PC-3 (cell line): ENCODE measurements around the gene FBXL13. TPM values are rescaled to one million over a fixed set of nuclear protein-coding genes. Genes with fewer than 3 reads are reported as not detected.

ENCODE experiments used
- ATAC-seq: fragments of 200-7000 bp; cut with Tn5 transposase; 2 replicates; pipeline ENCODE4 v1.9.1; 2020; ENCODE audit warnings: mild to moderate bottlenecking, moderate library complexity
- BruUV-seq: library from RNA; stranded (reverse); fragments of 400-500 nt; replicated peaks from 2 replicates; lab custom pipeline; 2021; lab: Mats Ljungman, UMichigan
- CTCF ChIA-PET: fragments of 300-600 bp; sonication (Branson Sonifier 250); formaldehyde crosslinking; loops from one replicate; lab custom pipeline; 2022; ENCODE audit warnings: antibody characterized with exemption; lab: Charles Lee
- POLR2A ChIA-PET: fragments of 300-600 bp; sonication (Branson Sonifier 250); formaldehyde crosslinking; loops from one replicate; lab custom pipeline; 2022; ENCODE audit warnings: antibody characterized with exemption; ENCODE audit not compliant: unreplicated experiment; lab: Charles Lee
- DNase-seq: peaks from one replicate; pipeline ENCODE4 v3.0.0-alpha.2; 2015
- H2AFZ ChIP-seq: fragments of 300-600 bp; sonication (generic); 2 replicates; pipeline ENCODE4 v1.6.0; 2016; ENCODE audit warnings: antibody characterized with exemption, low read length
- H3F3A ChIP-seq: fragments of 300-600 bp; sonication (generic); one replicate; pipeline ENCODE4 v1.6.0; 2017; ENCODE audit warnings: antibody characterized with exemption, low read length, control low read depth, mild to moderate bottlenecking; ENCODE audit not compliant: unreplicated experiment
- H3K27ac ChIP-seq: fragments of 300-600 bp; sonication (generic); 2 replicates; pipeline ENCODE4 v1.5.1; 2016; ENCODE audit warnings: mild to moderate bottlenecking, low read length
- H3K27me3 ChIP-seq: fragments of 300-600 bp; sonication (generic); 2 replicates; pipeline ENCODE4 v1.6.1; 2016; ENCODE audit warnings: low read length, mixed read lengths
- H3K36me3 ChIP-seq: fragments of 300-600 bp; sonication (generic); 2 replicates; pipeline ENCODE4 v1.6.1; 2016; ENCODE audit warnings: low read depth, mixed run types, low read length, mixed read lengths
- H3K4me1 ChIP-seq: fragments of 300-600 bp; sonication (generic); 2 replicates; pipeline ENCODE4 v1.5.1; 2016; ENCODE audit warnings: low read length; ENCODE audit not compliant: insufficient read depth
- H3K4me2 ChIP-seq: fragments of 300-600 bp; sonication (generic); 2 replicates; pipeline ENCODE4 v1.6.0; 2016; ENCODE audit warnings: low read length
- H3K4me3 ChIP-seq: fragments of 300-600 bp; sonication (generic); 2 replicates; pipeline ENCODE4 v1.5.1; 2016; ENCODE audit warnings: mild to moderate bottlenecking, low read length, mixed read lengths
- H3K79me2 ChIP-seq: fragments of 300-600 bp; sonication (generic); 2 replicates; pipeline ENCODE4 v1.6.1; 2017; ENCODE audit warnings: low read length, mixed read lengths
- H3K9ac ChIP-seq: fragments of 300-600 bp; sonication (generic); 2 replicates; pipeline ENCODE4 v1.6.0; 2016; ENCODE audit warnings: mild to moderate bottlenecking, low read length
- H3K9me2 ChIP-seq: fragments of 300-600 bp; sonication (generic); replicated peaks from 2 replicates; pipeline ENCODE4 v1.6.1; 2016; ENCODE audit warnings: mixed run types, low read length, mixed read lengths
- H3K9me3 ChIP-seq: fragments of 300-600 bp; sonication (generic); 2 replicates; pipeline ENCODE4 v1.6.1; 2016; ENCODE audit warnings: low read length, mixed read lengths
- H4K20me1 ChIP-seq: fragments of 300-600 bp; sonication (generic); 2 replicates; pipeline ENCODE4 v1.6.1; 2016; ENCODE audit warnings: low read length, mixed read lengths
- EZH2 ChIP-seq: fragments of 300-600 bp; sonication (generic); IDR thresholded peaks from one replicate; pipeline ENCODE4 v1.6.1; 2017; ENCODE audit warnings: antibody characterized with exemption, mild to moderate bottlenecking, low read length; ENCODE audit not compliant: unreplicated experiment
- EZH2phosphoT487 ChIP-seq: fragments of 300-600 bp; sonication (generic); IDR thresholded peaks from 2 replicates; pipeline ENCODE4 v1.6.1; 2018; ENCODE audit warnings: mild to moderate bottlenecking, antibody characterized with exemption, low read length, borderline replicate concordance
- intact Hi-C: fragments of 100-400 bp; cut with micrococcal nuclease; formaldehyde crosslinking; loops from 2 replicates; pipeline ENCODE4 v1.9.0; 2023
- total RNA-seq: library from RNA; depleted of rRNA; stranded (reverse); fragments of >200 nt; gene quantifications from 2 replicates; pipeline ENCODE4 v1.2.3, GENCODE V29; 2014
- TF ChIP-seq, protein P1 (sequence below): fragments of 300-600 bp; sonication (generic); conservative IDR thresholded peaks from 2 replicates; pipeline ENCODE4 v1.5.1; 2017; ENCODE audit warnings: antibody characterized with exemption, low read depth, mild to moderate bottlenecking, low read length

The FBXL13 gene
- total RNA-seq, 1 experiment from 2014 or later, result 1.1 TPM

DNA sequence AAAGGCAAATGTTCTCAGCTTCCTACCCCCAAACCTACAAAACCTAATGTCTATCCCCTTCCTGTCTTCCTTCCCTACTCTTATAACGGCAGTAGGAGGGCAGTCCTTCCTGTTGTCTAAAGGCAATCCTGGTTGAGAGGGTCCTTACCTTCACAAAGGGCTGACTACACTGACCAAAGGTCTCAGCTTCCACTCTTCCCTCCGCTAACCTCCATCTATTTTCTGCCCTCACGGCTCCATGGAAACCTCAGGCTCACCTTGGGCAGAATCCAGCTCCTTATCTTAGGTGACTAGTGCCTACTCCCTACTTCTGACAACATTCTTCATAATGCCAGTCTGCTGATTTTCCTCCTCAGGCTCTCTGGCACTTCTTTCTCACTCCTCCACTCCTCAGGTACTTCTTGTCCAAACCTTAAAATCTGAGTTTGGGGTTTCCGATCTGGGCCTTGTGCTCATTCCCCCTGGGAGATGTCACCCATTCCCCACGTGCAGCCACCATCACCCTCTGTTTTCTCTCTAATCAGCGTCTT lies 542 bp downstream of the FBXL13 start:
- peaks cover 38% of the 10 kb centered on the region for H3K79me2 ChIP-seq
- peak; percentile 34 for DNase-seq
- H3K4me3 ChIP-seq, result peak overlapping the region; percentile 98
- ChIA-PET CTCF (interaction anchor here (2.5 kb wide), 1 partner anchor 12 kb away, joined by 9 read pairs; no protein-coding TSS in a partner anchor), POLR2A (no interaction called here)
- no peaks in the 10 kb centered on the region for H3K27me3 ChIP-seq
- BruUV-seq, result TSS peak; percentile 64
- no peaks in the 10 kb centered on the region for H4K20me1 ChIP-seq
- H3K4me2 ChIP-seq, result peak overlapping the region; percentile 90
- TF ChIP-seq EZH2phosphoT487 (no peak), EZH2 (no peak)
- TF ChIP-seq, protein P1, sequence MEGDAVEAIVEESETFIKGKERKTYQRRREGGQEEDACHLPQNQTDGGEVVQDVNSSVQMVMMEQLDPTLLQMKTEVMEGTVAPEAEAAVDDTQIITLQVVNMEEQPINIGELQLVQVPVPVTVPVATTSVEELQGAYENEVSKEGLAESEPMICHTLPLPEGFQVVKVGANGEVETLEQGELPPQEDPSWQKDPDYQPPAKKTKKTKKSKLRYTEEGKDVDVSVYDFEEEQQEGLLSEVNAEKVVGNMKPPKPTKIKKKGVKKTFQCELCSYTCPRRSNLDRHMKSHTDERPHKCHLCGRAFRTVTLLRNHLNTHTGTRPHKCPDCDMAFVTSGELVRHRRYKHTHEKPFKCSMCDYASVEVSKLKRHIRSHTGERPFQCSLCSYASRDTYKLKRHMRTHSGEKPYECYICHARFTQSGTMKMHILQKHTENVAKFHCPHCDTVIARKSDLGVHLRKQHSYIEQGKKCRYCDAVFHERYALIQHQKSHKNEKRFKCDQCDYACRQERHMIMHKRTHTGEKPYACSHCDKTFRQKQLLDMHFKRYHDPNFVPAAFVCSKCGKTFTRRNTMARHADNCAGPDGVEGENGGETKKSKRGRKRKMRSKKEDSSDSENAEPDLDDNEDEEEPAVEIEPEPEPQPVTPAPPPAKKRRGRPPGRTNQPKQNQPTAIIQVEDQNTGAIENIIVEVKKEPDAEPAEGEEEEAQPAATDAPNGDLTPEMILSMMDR, result no peak
- H3K4me1 ChIP-seq, result peaks cover 12% of the 10 kb centered on the region; the same call in 1 of the 2 replicates
- peak overlapping the region; percentile 99 for H2AFZ ChIP-seq
- peak; percentile 20 for ATAC-seq
- peak overlapping the region; percentile 81 for H3K9ac ChIP-seq
- intact Hi-C loops, result loop anchor here (2.0 kb wide), 1 partner anchor 69 kb away; no protein-coding TSS in a partner anchor
- no peaks in the 10 kb centered on the region for H3F3A ChIP-seq
- peak overlapping the region; percentile 59; the same call in 1 of the 2 replicates for H3K27ac ChIP-seq
- no peaks in the 10 kb centered on the region for H3K9me2 ChIP-seq
- H3K9me3 ChIP-seq, result no peaks in the 10 kb centered on the region
- no peaks in the 10 kb centered on the region for H3K36me3 ChIP-seq

DNA sequence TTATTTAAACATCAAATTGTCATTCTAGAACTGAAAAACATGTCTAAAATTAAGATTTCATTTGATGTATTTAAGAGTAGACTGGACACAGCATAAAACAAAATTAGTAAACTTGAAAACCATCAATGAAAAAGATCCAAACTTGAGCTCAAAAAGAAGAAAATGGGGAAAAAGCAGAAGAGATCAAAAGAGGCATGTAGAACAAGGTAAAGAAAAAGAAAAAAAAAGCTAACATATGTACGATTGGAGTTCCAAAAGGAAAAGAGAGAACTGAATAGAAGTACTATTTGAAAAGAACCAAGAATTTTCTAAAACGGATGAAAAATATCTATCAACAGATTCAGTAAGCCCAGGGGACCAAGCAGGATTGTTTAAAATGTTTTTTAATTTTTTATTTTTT lies 3.6 kb downstream of the FBXL13 start:
- Histone ChIP-seq H3K27ac (no peak overlapping the region), H3K9me3 (no peaks in the 10 kb centered on the region), H3K9me2 (no peaks in the 10 kb centered on the region), H3K4me3 (no peak overlapping the region), H3K27me3 (no peaks in the 10 kb centered on the region), H3K36me3 (no peaks in the 10 kb centered on the region), H3F3A (no peaks in the 10 kb centered on the region), H3K4me1 (peaks cover 8% of the 10 kb centered on the region; the same call in 1 of the 2 replicates), H3K79me2 (peaks cover 7% of the 10 kb centered on the region), H3K9ac (no peak overlapping the region), H2AFZ (no peak overlapping the region), H3K4me2 (no peak overlapping the region), H4K20me1 (no peaks in the 10 kb centered on the region)
- TF ChIP-seq, protein P1, result no peak
- no peak for TF ChIP-seq EZH2phosphoT487
- TF ChIP-seq EZH2, result no peak
- CTCF ChIA-PET, result no interaction called here
- POLR2A ChIA-PET, result no interaction called here
- DNase-seq (no peak), ATAC-seq (no peak)
- intact Hi-C loops, result no loop called here
- BruUV-seq, result no TSS peak
